Activated CD4-positive, alpha-beta memory T cell treated with anti-CD3 and anti-CD28 coated beads, Interleukin-2, amount 10 ng/mL, durations not matched to agents 7 days and 5 days (primary cell): Measurements from ENCODE around the gene UBE2G2. TPM values are rescaled to one million over a fixed set of nuclear protein-coding genes. Genes with fewer than 3 reads are reported as not detected.
"Not testable (repeated sequence)": the region's sequence is repeated elsewhere in the genome, so short reads cannot be mapped to it uniquely, and the experiment has no call there.

Source experiments
- CTCF ChIA-PET: fragments of 350-600 bp; sonication (Branson Sonifier 250); formaldehyde crosslinking; loops from one replicate; lab custom pipeline; 2021; ENCODE audit warnings: antibody characterized with exemption, inconsistent platforms; lab: Charles Lee
- POLR2A ChIA-PET: fragments of 350-600 bp; sonication (Branson Sonifier 250); formaldehyde crosslinking; loops from one replicate; lab custom pipeline; 2021; ENCODE audit warnings: antibody characterized with exemption; lab: Charles Lee
- DNase-seq: peaks from one replicate; pipeline ENCODE4 v3.0.0-alpha.2; 2020
- H3K27ac Mint-ChIP-seq: one replicate; pipeline ENCODE4 v1.8.0; 2021; ENCODE audit warnings: mild to moderate bottlenecking, mixed read lengths
- H3K27me3 Mint-ChIP-seq: one replicate; pipeline ENCODE4 v1.8.0; 2021; ENCODE audit warnings: mixed read lengths
- H3K36me3 Mint-ChIP-seq: one replicate; pipeline ENCODE4 v1.8.0; 2021; ENCODE audit warnings: low read depth, mixed read lengths
- H3K4me1 Mint-ChIP-seq: one replicate; pipeline ENCODE4 v1.8.0; 2021; ENCODE audit warnings: mixed read lengths
- H3K4me3 Mint-ChIP-seq: one replicate; pipeline ENCODE4 v1.8.0; 2021; ENCODE audit warnings: mild to moderate bottlenecking, mixed read lengths
- H3K9me3 Mint-ChIP-seq: one replicate; pipeline ENCODE4 v1.8.0; 2021; ENCODE audit warnings: mixed read lengths
- total RNA-seq, 2 experiments: library from RNA; stranded (reverse); gene quantifications; one replicate each; pipeline ENCODE4 v1.2.3, GENCODE V29; 2021

The UBE2G2 gene
- total RNA-seq, 2 experiments from 2014 or later: 70.7 to 74.0 TPM

DNA sequence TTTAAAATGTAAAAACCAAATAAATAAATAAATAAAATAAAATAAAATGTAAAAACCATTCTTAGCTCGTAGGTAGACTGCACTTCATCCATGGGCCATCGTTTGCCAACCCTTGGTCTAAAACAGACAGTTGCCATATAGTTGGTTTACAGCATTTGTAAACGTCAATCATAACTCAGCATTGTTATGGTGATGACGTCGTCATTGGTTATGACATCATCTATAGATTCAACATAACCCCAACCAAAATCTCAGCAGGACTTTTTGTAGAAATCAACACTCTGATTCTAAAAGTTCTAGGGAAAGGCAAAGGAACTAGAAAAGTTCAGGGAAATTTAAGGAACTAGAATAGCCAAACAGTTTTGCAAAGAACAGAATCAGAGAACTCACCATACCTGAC lies 32.0 kb upstream of the UBE2G2 start:
- Mint-ChIP-seq H3K4me1 (peaks cover 4% of the 10 kb centered on the region), H3K27me3 (peaks cover 12% of the 10 kb centered on the region), H3K27ac (no peak overlapping the region), H3K36me3 (no peaks in the 10 kb centered on the region), H3K9me3 (peaks cover 8% of the 10 kb centered on the region), H3K4me3 (no peak overlapping the region)
- ChIA-PET CTCF (no interaction called here), POLR2A (no interaction called here)
- no peak for DNase-seq

- DNase-seq, H3K4me3 Mint-ChIP-seq, CTCF ChIA-PET, H3K27ac Mint-ChIP-seq, H3K36me3 Mint-ChIP-seq, H3K4me1 Mint-ChIP-seq: not testable (repeated sequence)
- Mint-ChIP-seq H3K9me3 (peaks cover 17% of the 10 kb centered on the region), H3K27me3 (peaks cover 22% of the 10 kb centered on the region)
- POLR2A ChIA-PET: interaction anchor here (0.7 kb wide), 1 partner anchor 31 kb away, joined by 4 read pairs; the partner anchor contains the start of gene UBE2G2
These were observed 31.1 kb upstream of the UBE2G2 start for GRCh38 chr21:44832516-44833255.

DNA sequence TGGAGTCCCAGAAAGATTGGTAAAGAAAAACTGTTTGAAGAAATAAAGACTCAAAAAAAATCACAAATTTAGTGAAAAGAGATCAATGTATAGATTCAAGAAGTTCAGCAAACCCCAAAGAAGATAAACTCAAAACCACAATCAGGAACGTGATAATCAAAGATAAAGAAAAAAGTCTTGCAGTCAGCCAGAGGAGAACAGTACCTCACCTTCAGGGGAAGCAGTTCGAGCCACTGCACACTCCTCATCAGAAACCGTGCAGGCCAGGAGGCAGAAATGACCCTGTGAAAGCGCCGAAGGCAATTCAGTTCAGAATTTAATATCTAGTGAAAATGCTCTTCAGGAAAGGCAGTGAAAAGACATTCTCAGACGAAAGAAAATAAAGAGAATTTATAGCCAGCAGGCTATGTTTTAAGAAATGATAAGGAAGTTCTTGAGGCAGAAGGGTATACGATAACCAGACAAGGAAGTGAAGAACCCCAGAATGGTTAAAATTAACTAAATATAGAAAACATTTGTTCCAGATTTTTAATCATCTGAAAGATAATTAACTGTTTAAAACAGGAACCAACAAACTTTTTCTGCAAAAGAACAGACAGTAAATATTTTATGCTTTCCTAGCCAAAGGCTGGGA lies 29.7 kb upstream of the UBE2G2 start:
- ChIA-PET CTCF (no interaction called here), POLR2A (no interaction called here)
- Mint-ChIP-seq H3K4me1 (peaks cover 4% of the 10 kb centered on the region), H3K4me3 (no peak overlapping the region), H3K27me3 (peaks cover 28% of the 10 kb centered on the region), H3K27ac (no peak overlapping the region), H3K36me3 (peaks cover 4% of the 10 kb centered on the region), H3K9me3 (peaks cover 24% of the 10 kb centered on the region)
- no peak for DNase-seq

DNA sequence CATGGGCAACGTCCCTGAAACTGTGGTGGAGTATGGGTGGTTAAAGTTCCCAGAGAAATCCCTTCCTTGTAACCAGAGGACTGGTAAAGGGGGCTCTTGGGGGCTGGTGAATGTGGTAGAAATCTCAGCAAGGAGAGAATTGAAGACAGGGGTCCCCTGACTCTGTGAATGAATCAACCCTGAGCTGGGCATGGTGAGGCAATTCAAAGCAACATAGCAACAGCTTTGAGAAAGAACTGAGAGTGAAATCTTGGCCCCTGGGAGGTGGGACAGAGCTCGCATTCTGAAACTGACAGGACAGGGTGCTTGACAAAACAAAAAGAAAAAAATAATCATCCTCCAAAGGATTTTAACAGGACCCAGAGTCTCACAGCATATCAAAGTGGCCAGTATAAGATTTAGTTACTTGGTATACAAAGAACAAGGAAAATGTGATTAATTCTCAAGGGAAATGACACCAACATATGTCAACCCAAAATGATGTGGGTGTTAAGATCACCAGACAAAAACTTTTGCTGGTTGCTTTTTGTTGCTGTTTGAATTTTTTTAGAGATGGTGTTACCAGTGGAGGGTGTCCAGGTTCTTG lies 28.0 kb upstream of the UBE2G2 start:
- Mint-ChIP-seq H3K4me1 (peaks cover 4% of the 10 kb centered on the region), H3K36me3 (peaks cover 4% of the 10 kb centered on the region), H3K27ac (no peak overlapping the region), H3K27me3 (peaks cover 33% of the 10 kb centered on the region), H3K4me3 (no peak overlapping the region), H3K9me3 (peaks cover 24% of the 10 kb centered on the region)
- no peak for DNase-seq
- POLR2A ChIA-PET: no interaction called here
- CTCF ChIA-PET: no interaction called here

GRCh38 chr21:44828362-44829056 lies 26.9 kb upstream of the UBE2G2 start:
- Mint-ChIP-seq H3K4me3 (no peak overlapping the region), H3K4me1 (peaks cover 4% of the 10 kb centered on the region), H3K36me3 (peaks cover 7% of the 10 kb centered on the region), H3K9me3 (peaks cover 27% of the 10 kb centered on the region), H3K27me3 (peaks cover 33% of the 10 kb centered on the region), H3K27ac (no peak overlapping the region)
- ChIA-PET CTCF (interaction anchor here (0.7 kb wide), 1 partner anchor 457 kb away, joined by 4 read pairs; no protein-coding TSS in a partner anchor), POLR2A (interaction anchor here (0.6 kb wide), 1 partner anchor 19 kb away, joined by 3 read pairs; no protein-coding TSS in a partner anchor)
- DNase-seq: no peak

- H3K4me1 Mint-ChIP-seq: peaks cover 4% of the 10 kb centered on the region
- H3K36me3 Mint-ChIP-seq: peaks cover 22% of the 10 kb centered on the region
- ChIA-PET CTCF (interaction anchor here (1.3 kb wide), 1 partner anchor 24 kb away, joined by 3 read pairs; no protein-coding TSS in a partner anchor), POLR2A (no interaction called here)
- no peak for DNase-seq
- no peak overlapping the region for H3K4me3 Mint-ChIP-seq
- H3K27me3 Mint-ChIP-seq: peaks cover 22% of the 10 kb centered on the region
- no peak overlapping the region for H3K27ac Mint-ChIP-seq
- H3K9me3 Mint-ChIP-seq: peaks cover 31% of the 10 kb centered on the region
These were observed 21.6 kb upstream of the UBE2G2 start for GRCh38 chr21:44823179-44823660.

GRCh38 chr21:44822484-44823178 lies 21.0 kb upstream of the UBE2G2 start:
- Mint-ChIP-seq H3K27ac (no peak overlapping the region), H3K4me1 (peaks cover 4% of the 10 kb centered on the region), H3K9me3 (peaks cover 26% of the 10 kb centered on the region), H3K27me3 (peaks cover 16% of the 10 kb centered on the region), H3K36me3 (peaks cover 20% of the 10 kb centered on the region), H3K4me3 (no peak overlapping the region)
- DNase-seq: no peak
- CTCF ChIA-PET: interaction anchor here (1.3 kb wide), 1 partner anchor 24 kb away, joined by 3 read pairs; no protein-coding TSS in a partner anchor
- POLR2A ChIA-PET: no interaction called here

DNA sequence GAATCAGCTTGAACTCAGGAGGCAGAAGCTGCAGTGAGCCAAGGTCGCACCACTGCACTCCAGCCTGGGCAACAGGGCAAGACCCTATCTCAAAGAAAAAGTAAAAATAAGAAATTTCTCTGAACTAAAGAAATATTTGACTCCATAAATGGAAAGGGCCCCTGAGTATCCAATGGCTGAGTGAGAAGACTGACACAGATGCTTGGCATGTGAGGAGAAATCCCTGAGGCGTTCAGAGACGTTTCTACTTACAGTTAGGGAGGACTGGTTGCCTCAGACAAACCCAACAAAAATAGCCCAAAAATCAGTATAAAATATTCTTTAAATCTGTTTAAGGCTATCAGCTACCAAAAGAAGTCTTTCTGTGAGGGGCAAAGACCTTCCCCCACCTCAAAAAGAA lies 19.2 kb upstream of the UBE2G2 start:
- H3K27ac Mint-ChIP-seq: no peak overlapping the region
- ChIA-PET POLR2A (interaction anchor here (0.9 to 3.1 kb wide), 2 partner anchors 52 to 54 kb away, joined by 3 to 17 read pairs; partner anchors contain the start of gene PTTG1IP), CTCF (no interaction called here)
- H3K27me3 Mint-ChIP-seq: peaks cover 5% of the 10 kb centered on the region
- H3K4me3 Mint-ChIP-seq: no peak overlapping the region
- H3K36me3 Mint-ChIP-seq: peaks cover 23% of the 10 kb centered on the region
- H3K9me3 Mint-ChIP-seq: peaks cover 20% of the 10 kb centered on the region
- peaks cover 18% of the 10 kb centered on the region for H3K4me1 Mint-ChIP-seq
- DNase-seq: no peak

GRCh38 chr21:44819283-44820243 lies 17.9 kb upstream of the UBE2G2 start:
- peaks cover 20% of the 10 kb centered on the region for H3K9me3 Mint-ChIP-seq
- no peak for DNase-seq
- ChIA-PET CTCF (no interaction called here), POLR2A (interaction anchor here (1.0 to 3.1 kb wide), 3 partner anchors 18 to 54 kb away, joined by 3 to 17 read pairs (median 15); partner anchors contain the start of genes PTTG1IP and UBE2G2)
- peaks cover 22% of the 10 kb centered on the region for H3K4me1 Mint-ChIP-seq
- H3K36me3 Mint-ChIP-seq: peaks cover 23% of the 10 kb centered on the region
- H3K27me3 Mint-ChIP-seq: peaks cover 5% of the 10 kb centered on the region
- H3K27ac Mint-ChIP-seq: peak overlapping the region; percentile 31
- peak overlapping the region; percentile 58 for H3K4me3 Mint-ChIP-seq

DNA sequence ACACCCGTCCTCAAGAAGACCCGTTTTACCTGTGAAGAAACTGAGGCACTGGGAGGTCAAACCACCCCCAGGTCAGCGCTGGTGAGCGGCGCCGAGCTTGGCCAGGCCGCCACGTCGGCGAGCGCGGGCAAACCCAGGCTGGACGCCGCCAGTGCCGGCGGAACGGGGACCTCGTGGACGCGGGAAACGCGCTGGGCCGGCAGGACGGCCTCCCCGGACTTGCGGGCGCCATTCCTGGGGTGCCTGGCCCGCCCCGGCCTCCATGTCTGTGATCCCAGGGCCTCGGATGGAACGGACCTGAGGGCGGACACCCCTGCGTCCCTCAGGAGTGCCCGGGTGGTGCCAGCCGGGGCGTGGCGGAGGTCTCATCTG lies 17.0 kb upstream of the UBE2G2 start:
- DNase-seq: no peak
- Mint-ChIP-seq H3K36me3 (peaks cover 21% of the 10 kb centered on the region), H3K4me1 (peaks cover 22% of the 10 kb centered on the region), H3K27me3 (peaks cover 5% of the 10 kb centered on the region), H3K4me3 (peak overlapping the region; percentile 58), H3K27ac (no peak overlapping the region), H3K9me3 (peaks cover 18% of the 10 kb centered on the region)
- POLR2A ChIA-PET: interaction anchor here (1.0 to 3.1 kb wide), 3 partner anchors 17 to 54 kb away, joined by 3 to 17 read pairs (median 15); partner anchors contain the start of genes PTTG1IP and UBE2G2
- CTCF ChIA-PET: no interaction called here
